Spleen (tissue), 7 donors: ENCODE measurements around the gene GGT7.
"Not testable (repeated sequence)": the region's sequence is repeated elsewhere in the genome, so short reads cannot be mapped to it uniquely, and the experiment has no call there.

ENCODE experiments used
- CTCF ChIP-seq, 11 experiments: fragments of 200-600 bp in 7 of 11; fragments of 450-650 bp in 4 of 11; sonication (generic) in 4 of 11; IDR thresholded peaks in 8 of 11; conservative IDR thresholded peaks in 3 of 11; 1 replicate in 7 of 11; 2 replicates in 4 of 11; pipeline versions ENCODE4 v1.4.0 to v1.8.0; 2016 to 2021; ENCODE audit warnings: antibody characterized with exemption in 11 of 11, inconsistent platforms in 4 of 11, mild to moderate bottlenecking in 1 of 11
- POLR2A ChIP-seq, 3 donors: fragments of 450-650 bp; IDR thresholded peaks; one replicate each; pipeline ENCODE4 v1.5.1; 2017; ENCODE audit warnings: antibody characterized with exemption in 3 of 3, mild to moderate bottlenecking in 1 of 3
- donor health status: DM: no; HTN: no; CAD: no; lungs with moderate emphysema.
- donor health status: DM: no; HTN: no; CAD: no.
- donor health status: DM: no; HTN: no; CAD: no.

DNA sequence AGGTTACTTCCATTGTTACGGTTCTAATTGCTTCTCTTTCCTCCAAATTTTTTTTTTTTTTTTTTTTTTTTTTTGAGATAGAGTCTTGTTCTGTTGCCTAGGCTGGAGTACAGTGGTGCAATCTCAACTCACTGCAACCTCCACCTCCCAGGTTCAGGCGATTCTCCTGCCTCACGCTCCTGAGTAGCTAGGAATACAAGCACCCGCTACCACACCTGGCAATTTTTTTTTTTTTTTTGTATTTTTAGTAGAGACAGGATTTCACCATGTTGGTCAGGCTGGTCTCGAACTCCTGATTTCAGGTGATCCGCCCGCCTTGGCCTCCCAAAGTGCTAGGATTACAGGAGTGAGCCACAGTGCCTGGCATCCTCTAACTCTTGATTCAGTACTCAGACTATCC lies 8.3 kb upstream of the GGT7 start:
- not testable (repeated sequence) for TF ChIP-seq POLR2A (IDR thresholded peaks at IDR 0.05); CTCF (IDR thresholded peaks at IDR 0.05 in 8 of 11, conservative IDR thresholded peaks at IDR 0.05 in 3 of 11)
